Occipital lobe (tissue), 2 donors: Measurements from ENCODE around the gene HHIPL1. TPM values are rescaled to one million over a fixed set of nuclear protein-coding genes. Genes with fewer than 3 reads are reported as not detected.

ENCODE experiments used
- DNase-seq: peaks from one replicate; lab custom pipeline; 2025; lab: John Stamatoyannopoulos, UW
- total RNA-seq: library from RNA; depleted of rRNA; stranded (reverse); fragments of >200 nt; gene quantifications from one replicate; pipeline ENCODE4 v1.2.3, GENCODE V29; 2014

HHIPL1 gene
- total RNA-seq, 1 donor from 2014 or later: 6.4 TPM

DNA sequence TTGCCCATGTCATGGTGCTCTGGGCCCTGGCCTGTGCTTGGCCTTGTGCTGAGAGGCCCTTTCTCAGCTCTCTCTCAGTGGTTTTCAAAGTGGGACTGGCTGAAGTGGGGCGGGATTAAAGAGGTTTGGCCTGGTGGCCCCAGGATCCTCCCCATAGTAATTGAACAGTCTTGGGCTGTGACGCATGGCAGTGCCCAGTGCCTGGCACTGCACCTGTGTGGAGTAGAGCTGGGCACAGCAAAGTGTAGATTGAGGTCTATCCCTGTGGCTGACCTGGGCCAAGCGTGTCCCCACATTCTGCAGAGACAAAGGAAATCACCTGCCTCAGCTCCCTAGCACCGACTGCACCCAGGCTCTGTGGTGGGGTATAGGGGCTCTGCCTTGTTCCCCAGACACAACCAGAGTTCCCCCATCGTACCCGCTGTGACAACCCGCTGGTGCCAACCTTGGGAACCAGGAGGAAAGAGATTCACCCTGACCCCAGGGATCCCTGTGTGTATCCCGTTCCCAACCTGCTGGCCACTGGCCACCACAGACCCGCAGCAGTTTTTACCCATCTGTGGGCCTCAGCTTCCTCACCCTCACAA is 29.2 kb downstream of the HHIPL1 start:
- DNase-seq: no peak

DNA sequence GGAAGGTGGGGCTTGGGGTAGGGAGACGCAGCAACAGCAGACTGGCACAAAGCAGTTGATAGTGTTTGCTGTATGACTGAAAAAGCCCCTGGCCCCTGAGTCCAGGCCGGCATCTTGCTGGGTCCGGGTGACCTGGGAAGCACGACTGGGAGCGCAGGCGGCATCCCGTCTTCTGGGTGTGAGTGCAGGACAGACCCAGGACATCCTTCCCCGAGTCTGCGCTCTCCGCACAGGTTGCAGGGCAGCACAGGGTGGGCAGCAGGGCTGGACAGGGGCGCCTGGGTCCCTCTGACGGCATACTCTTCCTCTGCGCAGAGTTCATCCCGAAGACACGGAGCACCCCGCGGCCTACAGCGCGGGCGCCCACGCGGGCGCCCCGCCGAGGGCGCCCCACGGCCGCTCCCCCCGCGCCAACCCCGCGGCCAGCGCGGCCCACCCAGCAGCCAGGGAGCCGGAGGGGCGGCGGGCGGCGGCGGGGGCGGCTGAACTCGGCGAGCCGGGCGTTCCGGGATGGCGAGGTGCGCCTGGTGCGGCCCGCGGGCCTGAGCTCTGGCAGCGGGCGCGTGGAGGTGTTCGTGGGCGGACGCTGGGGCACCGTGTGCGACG is 29.9 kb downstream of the HHIPL1 start:
- DNase-seq: no peak

DNA sequence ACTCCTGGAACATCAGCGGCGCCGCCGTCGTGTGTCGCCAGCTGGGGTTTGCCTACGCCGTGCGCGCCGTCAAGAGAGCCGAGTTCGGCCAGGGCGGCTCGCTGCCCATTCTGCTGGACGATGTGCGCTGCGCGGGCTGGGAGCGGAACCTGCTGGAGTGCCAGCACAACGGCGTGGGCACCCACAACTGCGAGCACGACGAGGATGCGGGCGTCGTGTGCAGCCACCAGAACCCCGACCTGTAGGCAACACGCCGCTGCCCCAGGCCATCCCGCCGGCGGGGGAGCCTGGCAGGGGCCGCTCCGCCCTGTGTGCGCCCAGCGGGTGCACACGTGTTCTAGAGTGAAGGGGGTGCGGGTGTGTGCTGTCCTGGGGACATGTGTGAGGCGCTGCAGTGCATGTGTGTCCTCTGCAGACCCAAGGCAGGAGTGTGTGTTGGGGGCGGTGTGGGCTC is 30.5 kb downstream of the HHIPL1 start:
- DNase-seq: no peak

DNA sequence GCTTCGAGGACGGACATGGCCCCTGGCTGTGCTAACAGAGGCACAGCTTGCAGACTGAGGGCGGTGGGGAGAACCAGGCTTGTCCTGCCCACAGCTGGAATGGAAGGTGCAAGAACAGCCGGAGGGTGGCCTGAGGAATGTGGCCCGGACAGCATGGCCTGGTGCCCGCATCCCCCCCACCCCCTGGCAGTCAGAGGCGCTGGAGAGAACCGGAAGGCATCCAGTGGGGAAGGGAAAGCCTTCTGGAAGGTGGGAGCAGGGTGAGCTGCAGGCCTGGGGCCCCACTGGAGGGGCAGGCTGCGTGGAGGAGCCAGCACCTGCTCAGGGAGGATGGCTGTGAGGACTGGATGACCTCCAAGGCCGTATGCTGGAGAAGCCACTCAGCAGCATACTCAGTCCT is 31.0 kb downstream of the HHIPL1 start:
- DNase-seq: no peak

DNA sequence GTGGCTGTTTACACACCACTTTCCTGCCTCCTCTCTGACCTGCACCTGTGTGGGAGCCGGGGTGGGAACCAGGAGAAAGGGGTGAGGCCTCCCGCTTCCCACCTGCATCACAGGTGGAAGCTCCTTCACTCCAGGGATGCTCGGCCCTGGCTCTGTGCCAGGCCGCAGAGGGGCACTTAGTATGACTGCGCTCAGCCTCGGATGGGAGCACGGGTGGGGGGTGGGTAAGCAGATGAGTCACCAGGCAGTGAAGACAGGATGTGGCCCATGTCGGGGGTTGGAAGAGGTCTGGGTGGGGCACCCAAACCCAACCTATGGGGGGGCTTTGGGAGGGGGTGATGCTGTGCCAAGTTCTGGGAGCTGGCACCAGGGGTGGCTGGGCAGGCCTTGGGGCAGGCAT is 31.7 kb downstream of the HHIPL1 start:
- DNase-seq: no peak

DNA sequence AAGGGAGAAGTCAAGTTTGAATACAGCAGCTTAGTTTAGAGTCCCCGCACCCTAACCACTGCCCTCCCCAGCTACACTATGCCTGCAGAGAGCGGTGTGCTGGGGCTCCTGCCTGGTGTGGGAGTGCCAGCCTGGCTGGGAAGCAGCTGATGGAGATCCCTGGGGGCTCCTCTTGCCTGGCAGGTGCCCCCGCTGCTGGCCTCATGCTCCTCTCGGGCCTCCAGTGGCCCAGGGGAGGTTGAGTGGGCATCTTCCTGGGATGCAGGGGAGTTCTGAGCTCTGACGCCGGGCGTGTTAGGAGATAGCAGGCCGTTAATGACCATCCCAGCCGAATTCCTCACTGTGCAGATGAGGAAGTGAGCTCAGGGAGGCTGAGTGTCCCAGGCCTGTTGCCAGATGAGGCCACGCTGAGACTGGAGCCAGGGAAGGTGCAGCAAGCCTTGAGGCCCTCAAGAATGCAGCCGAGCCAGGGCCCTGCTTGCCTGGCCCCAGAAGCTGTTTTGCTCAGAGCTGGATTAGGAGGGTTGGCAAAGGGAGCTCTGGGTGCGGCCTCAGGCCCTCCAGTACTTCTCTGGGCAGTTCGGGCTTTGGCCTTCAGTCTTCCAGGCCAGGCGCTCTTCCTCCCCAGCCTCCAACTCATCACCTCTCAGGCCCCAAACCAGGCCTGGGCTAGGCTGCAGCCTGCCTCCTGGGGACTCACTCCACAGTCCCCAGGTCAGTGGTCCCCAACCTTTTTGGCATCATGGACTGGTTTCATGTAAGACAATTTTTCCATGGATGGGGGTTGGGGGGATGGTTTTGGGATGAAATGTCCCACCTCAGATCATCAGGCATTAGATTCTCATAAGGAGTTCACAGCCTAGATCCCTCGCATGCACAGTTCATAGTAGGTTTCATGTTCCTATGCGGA is 32.6 kb downstream of the HHIPL1 start:
- DNase-seq: no peak

DNA sequence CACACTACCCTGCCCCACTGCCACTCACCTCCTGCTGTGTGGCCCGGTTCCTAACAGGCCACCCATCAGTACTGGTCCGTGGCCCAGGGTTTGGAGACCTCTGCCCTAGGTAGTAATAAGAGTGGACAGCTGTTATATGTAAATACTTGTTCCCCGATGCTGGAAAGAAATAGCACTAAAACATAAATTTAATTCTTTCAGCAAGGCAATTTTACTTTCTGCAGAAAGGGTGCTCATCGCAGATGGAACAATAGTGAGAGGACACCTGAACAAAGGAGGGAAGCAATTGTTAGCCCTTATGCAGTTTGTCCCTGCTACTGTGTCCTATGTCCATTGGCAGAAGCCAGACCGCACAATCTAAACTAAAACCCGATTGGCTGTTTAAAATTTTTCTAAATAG is 33.3 kb downstream of the HHIPL1 start:
- DNase-seq: no peak

DNA sequence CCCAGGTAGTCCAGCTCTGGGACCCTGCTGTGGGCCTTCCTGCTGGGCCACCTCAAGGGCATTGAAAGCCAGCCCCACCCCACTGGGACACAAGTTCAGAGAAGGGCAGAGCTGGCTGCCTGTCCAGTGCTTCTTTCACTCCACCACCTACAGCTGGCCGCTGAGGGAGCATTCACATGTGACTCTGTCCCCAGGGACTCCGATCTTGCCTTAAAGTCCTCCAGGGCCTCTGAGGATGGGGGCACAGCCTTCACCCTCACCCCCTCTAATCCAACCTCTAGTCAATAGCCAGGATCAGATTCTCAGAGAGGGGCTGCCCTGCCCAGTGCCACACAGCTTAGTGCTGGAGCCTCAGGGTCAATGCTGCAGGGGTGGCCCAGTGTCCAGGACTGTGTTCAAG is 34.2 kb downstream of the HHIPL1 start:
- no peak for DNase-seq

DNA sequence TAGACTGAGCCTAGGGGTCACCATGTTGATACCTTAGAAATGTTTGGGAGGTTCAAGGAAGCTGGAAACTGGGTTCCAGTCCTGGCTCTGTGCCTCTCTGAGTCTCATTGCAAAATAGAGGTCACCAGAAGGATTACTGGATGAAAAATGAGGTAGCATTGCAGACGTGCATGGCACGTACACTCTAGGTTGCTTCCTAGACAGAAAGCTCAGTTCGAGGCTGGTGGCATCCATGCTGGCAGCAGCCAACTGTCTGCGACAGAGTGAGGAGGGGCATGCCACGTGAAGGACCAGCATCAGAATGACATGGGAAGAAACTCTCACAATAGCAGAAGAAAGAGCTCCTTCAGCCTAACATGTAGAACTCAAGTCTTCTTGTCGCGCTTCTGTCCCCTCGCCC is 34.6 kb downstream of the HHIPL1 start:
- no peak for DNase-seq

DNA sequence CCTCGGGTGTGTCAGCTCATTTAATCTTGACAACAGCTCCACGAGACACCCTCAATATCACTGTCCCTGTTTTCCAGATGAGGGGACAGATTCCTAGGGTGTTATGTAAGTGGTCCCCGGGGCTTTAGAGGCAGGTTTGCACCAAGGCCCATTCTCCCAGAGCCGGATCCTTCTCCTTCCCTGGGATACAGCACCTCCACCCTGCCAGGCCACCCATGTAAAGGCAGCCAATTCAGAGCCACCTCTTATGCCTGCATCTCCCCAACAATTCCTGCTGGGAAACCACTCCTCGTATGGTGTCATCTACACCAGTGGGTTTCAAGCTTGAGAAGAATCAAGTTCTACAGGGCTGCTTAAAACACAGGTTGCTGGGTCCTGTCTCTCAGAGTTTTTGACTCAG is 35.1 kb downstream of the HHIPL1 start:
- no peak for DNase-seq

DNA sequence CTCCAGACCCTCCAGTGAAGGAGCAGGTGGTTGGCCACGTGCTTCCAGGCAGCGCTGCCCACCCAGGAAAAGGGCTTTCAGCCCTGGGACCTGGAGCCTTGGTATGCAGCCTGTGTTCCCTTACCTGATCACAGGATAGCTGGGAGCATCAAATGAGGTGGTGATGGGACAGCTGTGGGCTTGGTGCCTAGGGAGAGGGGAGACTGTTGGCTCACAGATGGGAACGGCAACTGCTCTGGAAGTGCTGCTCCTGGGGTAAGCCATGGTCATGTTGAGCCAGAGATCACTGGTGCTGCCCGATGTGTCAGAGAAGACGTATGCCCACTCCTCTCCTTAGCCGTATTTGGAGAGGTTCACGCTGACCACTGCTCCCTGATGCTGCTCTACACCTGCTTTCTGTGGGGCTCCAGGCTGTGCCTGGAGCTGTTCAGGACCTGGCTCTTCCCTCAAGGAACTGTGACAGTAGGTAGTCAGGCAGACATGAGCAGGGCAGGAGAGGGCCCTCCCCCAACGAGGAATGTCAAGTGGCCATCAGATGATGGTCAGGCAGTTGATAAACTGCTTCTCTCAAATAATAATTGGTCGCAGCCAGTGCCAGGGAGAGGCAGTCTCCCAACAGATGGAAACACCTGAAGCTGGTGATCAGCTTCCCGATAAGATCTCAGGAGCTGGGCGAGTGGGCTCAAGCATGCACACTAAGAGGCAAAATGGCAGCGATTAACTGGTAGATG is 36.3 kb downstream of the HHIPL1 start:
- no peak for DNase-seq

DNA sequence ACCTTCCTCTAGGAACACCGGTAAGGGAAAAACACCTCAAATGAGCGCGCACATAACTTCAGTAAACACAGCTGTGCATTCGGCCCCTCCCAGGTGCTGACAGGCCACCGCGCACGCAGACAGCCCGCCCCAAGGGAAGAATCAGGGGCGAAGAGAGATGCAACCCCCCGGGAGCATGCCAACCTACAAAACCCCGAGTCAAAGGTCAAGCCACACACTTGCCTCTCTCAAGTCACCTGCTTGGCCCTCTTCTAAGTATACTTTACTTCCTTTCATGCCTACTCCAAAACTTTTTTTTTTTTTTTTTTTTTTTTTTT is 36.9 kb downstream of the HHIPL1 start:
- no peak for DNase-seq

DNA sequence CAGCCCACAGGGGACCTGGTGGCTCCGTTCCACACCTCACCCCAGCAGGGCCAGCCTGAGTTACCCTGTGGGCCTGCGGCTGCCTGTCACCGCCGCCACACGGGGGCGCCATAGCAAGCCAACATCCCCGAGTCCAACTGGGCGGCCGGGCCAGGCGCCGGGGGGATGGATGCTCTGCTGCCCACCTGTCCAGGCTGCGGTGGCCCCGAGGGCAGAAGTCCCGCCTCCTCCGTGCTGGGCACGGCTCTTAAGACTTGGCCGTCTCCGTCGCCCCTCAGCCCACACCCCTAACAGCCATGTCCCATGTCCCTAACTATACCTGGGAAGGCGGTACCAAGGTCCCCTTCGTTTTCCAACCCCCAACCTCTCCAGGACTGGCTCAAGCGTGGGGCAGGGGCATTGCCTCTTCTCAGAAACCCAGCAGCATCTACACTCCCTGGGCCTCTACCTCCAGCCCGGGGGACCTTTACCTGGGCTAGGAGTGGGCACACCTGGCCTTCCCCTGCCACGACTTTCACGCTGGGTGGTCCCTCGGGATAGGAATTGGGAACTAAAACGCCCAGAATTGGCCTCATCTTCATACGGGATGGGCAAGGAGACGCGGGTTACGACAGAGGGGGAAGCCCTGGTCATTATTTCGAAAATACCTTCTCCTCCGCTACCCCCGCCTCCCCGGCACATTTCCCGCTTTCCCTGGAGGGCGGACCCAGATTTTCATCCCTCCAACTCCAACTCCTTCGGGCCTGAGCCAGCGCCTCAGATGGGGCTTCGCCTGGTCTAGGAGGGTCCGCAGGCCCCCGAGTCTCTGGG is 38.1 kb downstream of the HHIPL1 start:
- DNase-seq: peak; percentile 65

DNA sequence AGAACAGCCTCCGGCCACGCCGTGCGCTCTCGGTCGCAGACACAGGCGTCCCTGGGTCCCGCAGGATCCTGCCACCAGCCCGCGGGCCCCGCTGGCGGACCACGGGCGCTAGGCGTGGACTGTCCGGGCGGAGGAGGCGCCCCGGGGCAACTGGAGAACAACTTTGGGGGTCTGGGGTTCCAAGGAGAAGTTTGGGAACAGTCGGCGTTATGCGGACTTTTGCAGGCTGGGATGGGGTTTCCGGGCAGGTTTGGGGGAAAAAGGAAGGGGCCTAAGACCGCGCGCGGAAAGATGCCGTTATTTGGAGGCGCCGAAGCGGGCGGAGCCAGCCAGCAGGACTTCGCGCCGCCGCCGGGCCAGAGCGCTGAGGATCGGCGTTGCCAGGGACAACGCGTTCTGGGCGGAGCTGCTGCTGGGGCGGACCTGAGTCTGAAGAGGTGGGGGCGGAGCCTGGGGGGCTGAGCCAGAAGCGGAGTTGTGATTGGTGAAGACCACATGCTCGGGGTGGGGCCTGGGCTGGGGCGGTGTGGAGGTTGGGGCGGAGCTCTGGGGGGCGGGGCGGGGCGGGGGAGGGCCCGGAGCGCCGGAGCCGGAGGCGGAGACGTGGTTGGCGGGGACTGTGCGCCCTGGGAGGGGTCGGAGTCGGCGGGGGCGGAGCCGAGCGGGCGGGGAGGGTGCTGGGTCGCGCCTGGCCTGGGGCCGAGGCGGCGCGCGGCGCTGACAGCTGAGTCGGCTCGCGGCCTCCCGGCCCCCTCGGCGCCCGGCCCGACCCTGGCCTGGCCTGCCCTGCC is 38.9 kb downstream of the HHIPL1 start, which contains the start of gene CYP46A1:
Gene CYP46A1, plus strand, starts transcription at position 680 of the 791 bp plus-strand sequence. CDS start 120 bp downstream, outside the sequence.
- DNase-seq: peak; percentile 100

DNA sequence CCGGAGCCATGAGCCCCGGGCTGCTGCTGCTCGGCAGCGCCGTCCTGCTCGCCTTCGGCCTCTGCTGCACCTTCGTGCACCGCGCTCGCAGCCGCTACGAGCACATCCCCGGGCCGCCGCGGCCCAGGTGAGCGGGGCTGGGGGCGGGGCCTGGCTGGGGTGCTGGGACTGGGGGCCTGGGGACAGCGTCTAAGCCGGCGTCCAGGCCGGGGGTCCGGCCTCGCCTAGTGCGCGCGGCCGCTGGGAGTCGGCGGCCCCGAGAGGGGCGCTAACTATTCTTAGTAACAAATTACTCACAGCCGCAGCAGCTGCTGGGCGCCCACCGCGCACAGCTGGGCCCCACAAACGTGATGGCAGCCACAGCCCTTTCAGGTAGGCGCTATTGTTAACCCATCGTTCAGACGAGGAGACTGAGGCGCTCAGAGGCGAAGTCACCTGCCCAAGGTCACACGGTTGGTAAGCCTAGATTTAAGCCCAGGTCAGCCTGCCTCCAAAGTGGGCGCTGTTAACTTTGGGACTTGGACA is 39.5 kb downstream of the HHIPL1 start:
- DNase-seq: no peak

DNA sequence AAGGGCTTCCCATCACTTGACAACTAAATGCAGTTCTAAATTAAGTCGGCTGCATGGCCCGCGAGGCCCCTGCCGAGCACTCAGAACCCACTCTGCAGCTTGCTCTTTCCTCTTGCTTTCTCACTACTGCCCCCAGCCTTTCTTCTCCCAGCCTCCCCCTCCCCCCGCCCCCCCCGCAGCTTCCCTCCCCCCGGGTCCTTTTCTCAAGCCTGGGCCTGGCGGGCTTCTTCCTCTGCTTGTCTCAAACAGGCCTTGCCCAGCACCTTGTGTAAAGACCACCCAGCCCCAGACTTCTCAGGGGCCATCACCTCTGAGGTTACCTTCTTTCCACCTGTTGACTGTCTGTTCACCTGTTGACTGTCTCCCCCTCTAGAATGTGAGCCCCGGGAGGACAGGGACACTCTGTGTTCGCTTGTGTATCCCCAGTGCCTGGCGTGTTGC is 40.2 kb downstream of the HHIPL1 start:
- no peak for DNase-seq

DNA sequence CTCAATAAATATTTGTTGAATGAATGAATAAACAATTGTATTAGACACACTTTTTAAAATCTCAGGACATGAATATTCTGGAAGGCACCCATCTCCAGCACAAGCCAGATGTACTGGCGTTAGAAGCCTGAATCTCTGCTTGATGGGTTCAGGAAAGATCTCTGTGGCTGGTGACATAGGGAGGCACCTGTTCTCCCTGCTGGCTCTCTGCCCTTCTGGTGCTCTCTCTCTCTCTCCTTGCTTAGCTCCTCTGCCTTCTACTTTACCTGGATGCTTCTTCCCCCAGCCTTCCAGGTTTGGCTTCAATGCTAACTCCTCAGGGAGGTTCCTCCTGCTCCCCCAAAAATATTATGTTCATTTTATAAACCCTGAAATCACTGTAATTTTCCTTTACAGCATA is 40.7 kb downstream of the HHIPL1 start:
- no peak for DNase-seq

DNA sequence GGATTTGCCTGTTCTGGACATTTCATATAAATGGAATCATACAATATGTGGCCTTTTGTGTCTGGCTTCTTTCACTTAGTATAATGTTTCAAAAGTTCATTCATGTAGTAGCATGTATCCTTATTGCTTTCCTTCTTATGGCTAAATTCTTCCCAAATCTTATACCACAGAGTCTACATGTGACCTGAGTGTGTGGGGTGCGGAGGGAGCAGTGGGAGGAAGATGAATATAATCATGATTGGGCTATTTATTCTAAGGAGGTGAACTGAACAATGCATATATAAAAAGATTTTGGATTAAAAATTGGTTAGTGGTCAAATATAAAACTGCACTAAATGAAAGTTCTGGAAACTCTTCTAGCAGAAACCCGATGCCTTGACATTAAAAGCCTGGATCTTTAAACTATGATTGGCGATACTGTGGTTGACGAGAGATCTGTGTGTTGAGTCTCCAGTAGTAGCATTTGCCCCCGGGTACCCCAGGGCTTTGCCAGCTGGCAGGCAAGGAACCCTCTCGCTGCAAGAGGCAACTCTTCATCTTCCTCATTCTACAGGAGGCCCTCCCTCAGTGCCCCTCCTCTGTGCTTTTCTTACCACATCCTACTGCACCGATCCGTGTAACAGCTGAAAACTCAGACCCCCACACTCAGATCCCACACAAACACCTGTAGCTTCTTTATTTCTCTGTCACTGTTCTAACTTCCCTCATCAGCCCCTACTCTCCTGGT is 41.8 kb downstream of the HHIPL1 start:
- DNase-seq: no peak
